Measurements from ENCODE around the gene RBBP8.

Gene RBBP8

DNA sequence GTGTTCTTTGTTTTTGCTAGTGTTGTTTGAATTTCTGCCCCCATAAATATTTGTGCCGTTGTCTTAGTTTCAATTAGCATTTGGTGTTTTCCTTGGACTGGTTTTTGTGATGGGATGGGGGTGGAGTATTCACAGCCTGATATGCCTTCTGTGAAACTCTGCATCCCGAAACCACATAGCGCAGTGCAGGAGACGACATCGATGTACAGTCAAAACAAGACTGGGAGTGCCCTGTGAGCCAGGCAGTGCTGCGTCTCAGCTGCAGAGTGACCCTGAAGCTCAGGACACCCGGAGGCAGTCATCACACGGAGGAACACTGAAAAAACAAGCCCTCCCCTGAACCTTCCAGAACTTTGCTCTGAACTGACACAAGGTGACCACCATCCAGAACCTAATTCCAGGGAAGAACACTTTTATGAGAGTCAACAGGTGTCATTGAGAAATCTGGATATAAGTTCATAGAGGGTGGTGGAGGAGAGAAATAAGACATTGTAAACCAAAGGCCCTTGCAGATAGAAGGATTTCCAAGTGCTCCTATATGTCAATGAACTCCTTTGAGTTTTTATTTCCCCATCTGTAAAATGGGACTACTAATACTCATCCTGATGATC is 141.0 kb downstream of the RBBP8 start:
- no peak for ATAC-seq

More for the DNA sequence above, 141.0 kb downstream of the RBBP8 start:
- no peak overlapping the region for H3K4me3 Mint-ChIP-seq
- H3K4me1 Mint-ChIP-seq = peaks cover 45% of the 10 kb centered on the region
- no peaks in the 10 kb centered on the region for H3K27me3 Mint-ChIP-seq
- no peaks in the 10 kb centered on the region for H3K36me3 Mint-ChIP-seq
- no peaks in the 10 kb centered on the region for H3K9me3 Mint-ChIP-seq
- no peak overlapping the region for H3K27ac Mint-ChIP-seq

Data from stimulated activated memory B cell treated with anti-CD40 and anti-IgM and Interleukin-4, amounts not matched to agents 10 μg/mL and 1 μg/mL and 100 μg/mL, for 72 hours (primary cell).